Astrocyte of the spinal cord (primary cell): ENCODE results near the gene THRB.

Experiments used
- DNase-seq: peaks from one replicate; pipeline ENCODE4 v3.0.0; 2011; ENCODE audit warnings: low read depth, low spot score
- H3K4me3 ChIP-seq: 2 replicates; pipeline ENCODE4 v1.5.1; 2011; ENCODE audit warnings: low read depth, mild to moderate bottlenecking, low read length, moderate library complexity
- in situ Hi-C: cut with HindIII; loops from 2 replicates; pipeline ENCODE4 v1.10.0; 2017; ENCODE audit warnings: low sequenced_read_pairs
- TF ChIP-seq, protein P1 (sequence below): IDR thresholded peaks from 2 replicates; pipeline ENCODE4 v1.5.1; 2012; ENCODE audit warnings: low read depth, mild to moderate bottlenecking, low read length, inconsistent platforms

Gene THRB

GRCh38 chr3:24351779-24352469 lies 142.7 kb downstream of the THRB start:
- TF ChIP-seq, protein P1, sequence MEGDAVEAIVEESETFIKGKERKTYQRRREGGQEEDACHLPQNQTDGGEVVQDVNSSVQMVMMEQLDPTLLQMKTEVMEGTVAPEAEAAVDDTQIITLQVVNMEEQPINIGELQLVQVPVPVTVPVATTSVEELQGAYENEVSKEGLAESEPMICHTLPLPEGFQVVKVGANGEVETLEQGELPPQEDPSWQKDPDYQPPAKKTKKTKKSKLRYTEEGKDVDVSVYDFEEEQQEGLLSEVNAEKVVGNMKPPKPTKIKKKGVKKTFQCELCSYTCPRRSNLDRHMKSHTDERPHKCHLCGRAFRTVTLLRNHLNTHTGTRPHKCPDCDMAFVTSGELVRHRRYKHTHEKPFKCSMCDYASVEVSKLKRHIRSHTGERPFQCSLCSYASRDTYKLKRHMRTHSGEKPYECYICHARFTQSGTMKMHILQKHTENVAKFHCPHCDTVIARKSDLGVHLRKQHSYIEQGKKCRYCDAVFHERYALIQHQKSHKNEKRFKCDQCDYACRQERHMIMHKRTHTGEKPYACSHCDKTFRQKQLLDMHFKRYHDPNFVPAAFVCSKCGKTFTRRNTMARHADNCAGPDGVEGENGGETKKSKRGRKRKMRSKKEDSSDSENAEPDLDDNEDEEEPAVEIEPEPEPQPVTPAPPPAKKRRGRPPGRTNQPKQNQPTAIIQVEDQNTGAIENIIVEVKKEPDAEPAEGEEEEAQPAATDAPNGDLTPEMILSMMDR, result no peak
- no peak overlapping the region for H3K4me3 ChIP-seq
- peak; percentile 41 for DNase-seq
- in situ Hi-C loops, result no loop called here

DNA sequence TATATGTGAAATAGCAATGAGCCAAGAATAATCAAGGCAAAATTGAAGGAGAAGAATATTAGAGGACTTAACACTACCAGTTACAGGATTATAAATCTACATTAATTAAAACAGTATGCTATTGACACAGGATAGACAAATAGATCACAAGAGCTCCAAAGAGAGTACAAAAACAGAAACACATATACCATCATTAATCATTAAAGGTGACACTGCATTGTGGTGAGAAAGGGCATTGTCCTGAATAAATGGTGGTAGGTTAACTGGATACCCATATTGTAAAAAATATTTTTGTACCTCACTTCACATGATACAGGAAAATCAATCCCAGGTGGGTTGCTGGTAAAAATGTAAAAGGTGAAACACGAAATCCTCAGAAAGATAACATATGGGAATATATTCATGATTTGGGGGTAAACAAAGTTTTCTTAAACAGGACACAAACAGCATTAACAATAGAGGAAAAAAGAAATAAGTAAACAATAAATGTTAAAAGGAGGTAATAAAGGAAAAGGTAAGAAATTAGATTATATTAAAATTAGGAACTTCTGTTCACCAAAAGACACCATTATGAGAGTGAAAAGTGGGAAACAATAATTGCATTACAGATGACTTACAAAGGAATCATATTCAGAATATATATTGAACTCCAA lies 145.2 kb downstream of the THRB start:
- in situ Hi-C loops, result no loop called here
- DNase-seq, result no peak

DNA sequence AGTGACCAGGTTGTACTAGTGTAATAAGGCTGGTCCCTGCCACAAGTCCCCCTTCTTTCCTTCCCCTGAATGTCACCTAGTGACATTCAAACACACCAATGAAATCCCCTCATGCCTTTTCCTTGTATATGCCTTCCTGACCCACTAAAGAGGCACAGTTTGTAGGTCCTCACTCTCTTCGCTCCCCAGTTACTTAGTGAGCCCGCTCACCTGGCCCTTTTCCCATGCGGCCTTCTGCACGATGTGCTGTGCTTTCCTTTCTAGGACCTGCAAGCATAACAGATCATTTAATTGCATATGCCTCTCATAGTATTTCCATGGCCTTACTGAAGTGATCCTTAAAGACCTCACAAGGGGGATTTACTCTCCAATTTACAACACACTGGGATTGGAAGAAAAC lies 146.3 kb downstream of the THRB start:
- no peak for DNase-seq
- no peak overlapping the region for H3K4me3 ChIP-seq
- TF ChIP-seq, protein P1, result no peak
- in situ Hi-C loops, result no loop called here

More for the DNA sequence above, 145.2 kb downstream of the THRB start:
- TF ChIP-seq, protein P1, result no peak
- no peak overlapping the region for H3K4me3 ChIP-seq

DNA sequence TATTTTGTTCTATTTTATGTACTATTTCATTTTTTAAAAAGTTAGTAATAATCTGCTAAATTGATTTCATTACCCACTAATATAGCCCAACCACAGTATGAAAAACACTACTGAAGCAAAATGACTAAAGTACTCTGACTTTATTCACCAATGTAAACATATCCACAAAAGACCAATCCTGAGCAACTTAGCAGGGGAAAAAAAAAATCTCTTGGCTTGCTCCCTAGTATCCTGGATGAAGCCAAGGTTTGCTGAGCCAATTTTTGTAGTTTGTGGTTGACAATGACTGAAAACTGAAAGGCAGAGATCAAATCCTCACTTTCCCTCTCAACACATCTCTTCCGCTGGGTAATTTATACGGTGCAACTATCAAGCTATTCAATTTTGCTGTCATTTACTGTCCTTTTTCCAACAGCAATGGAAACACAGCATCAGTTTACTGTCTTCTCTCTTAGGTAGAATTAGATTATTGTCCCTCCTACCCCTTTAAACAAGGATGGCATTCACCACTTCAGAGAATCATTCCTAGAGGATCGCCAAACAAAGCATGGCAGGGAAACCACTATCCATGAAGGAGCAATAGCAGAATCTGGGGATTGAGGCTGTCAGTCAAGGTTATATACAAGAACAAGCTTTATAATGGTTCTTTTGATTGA lies 149.7 kb downstream of the THRB start:
- no peak overlapping the region for H3K4me3 ChIP-seq
- TF ChIP-seq, protein P1, result no peak
- DNase-seq, result peak; percentile 52
- in situ Hi-C loops, result no loop called here

DNA sequence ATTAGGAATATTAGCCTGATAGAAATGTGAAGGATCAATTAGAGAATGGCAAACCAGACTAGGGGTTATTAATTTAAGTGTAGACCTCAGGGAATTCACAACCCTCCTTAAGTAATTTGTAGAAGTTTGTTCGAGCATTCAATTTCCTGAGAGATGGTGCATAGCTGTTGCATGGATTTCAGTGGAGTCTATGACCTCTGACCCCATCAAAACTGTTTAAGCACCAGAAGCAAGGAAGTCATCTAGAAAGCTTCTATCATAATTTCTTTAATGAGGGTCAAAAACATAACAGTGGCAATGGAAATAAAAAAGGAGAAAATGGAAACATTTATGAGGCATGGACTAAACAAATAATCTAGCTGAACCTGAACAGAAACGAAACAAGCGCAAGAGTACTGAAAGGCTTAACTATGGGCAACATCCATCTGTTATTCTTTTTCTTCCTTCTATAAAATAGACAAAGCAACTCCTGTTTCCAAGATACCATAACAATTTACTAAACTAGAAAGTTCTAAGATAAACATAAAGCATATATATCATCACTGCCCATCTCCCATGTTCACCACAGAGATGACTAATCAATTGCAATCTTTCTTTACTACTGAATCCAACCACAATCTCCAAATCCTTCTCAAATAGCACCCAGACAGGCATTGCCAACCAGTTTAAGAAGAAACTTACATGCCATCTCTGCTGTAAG lies 151.4 kb downstream of the THRB start:
- peak; percentile 66 for DNase-seq
- in situ Hi-C loops, result no loop called here
- TF ChIP-seq, protein P1, result no peak
- no peak overlapping the region for H3K4me3 ChIP-seq

DNA sequence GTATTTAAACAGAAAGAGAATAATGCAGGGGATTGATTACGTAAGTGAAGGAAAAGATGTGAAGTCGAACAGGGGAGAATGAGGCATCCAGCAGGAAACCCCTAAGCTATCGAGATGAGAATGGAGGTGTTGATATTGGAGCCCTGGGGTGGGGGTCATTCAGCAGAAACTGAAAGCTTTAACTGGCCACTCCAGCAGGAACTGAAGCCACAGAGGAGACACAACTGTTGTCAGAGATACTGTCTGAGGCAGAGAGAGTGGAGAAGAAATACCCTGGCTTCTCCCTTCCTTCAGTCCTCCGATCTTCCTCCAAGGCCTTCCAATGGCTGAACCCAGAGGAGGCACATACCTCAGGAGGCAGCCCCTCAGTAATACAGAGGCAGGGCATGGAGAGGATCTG lies 152.4 kb downstream of the THRB start:
- TF ChIP-seq, protein P1, result no peak
- no peak overlapping the region for H3K4me3 ChIP-seq
- DNase-seq, result no peak
- in situ Hi-C loops, result no loop called here
